GM23248 (cell line): ENCODE results near the gene DDX31.

ENCODE experiments used
- EZH2 ChIP-seq: fragments of 200-600 bp; sonication (generic); IDR thresholded peaks from 2 replicates; pipeline ENCODE4 v1.6.1; 2018; ENCODE audit warnings: antibody characterized with exemption, mild to moderate bottlenecking; ENCODE audit not compliant: insufficient read depth, poor library complexity, severe bottlenecking
- EZH2phosphoT487 ChIP-seq: fragments of 200-600 bp; sonication (generic); IDR thresholded peaks from 2 replicates; pipeline ENCODE4 v1.6.1; 2018; ENCODE audit warnings: antibody characterized with exemption, moderate library complexity, mild to moderate bottlenecking, low read depth; ENCODE audit not compliant: insufficient read depth

GRCh38 chr9:132577119-132577518 is 92.7 kb downstream of the DDX31 start:
- TF ChIP-seq EZH2phosphoT487 = no peak
- TF ChIP-seq EZH2 = no peak
